Ovary (tissue), 9 donors: Measurements from ENCODE around the gene PRRC2A. TPM values are rescaled to one million over a fixed set of nuclear protein-coding genes. Genes with fewer than 3 reads are reported as not detected.

Source experiments
- DNase-seq, 5 donors: peaks; one replicate each; pipeline ENCODE4 v3.0.0-alpha.2; 2019 to 2020
- H3K27ac ChIP-seq, 2 donors: fragments of 200-600 bp; one replicate each; pipeline versions ENCODE4 v1.5.1 to v1.8.0; 2019 to 2022
- H3K27me3 ChIP-seq: fragments of 200-600 bp; one replicate; pipeline ENCODE4 v1.8.0; 2022
- H3K36me3 ChIP-seq: fragments of 200-600 bp; sonication (generic); one replicate; pipeline ENCODE4 v1.5.1; 2019
- H3K4me1 ChIP-seq: one replicate; pipeline ENCODE4 v1.8.1; 2013; ENCODE audit warnings: mild to moderate bottlenecking, moderate library complexity; ENCODE audit not compliant: insufficient read depth
- H3K4me3 ChIP-seq: fragments of 200-600 bp; sonication (generic); one replicate; pipeline ENCODE4 v1.5.1; 2017
- H3K9me3 ChIP-seq, 2 donors: fragments of 200-600 bp in 1 of 2; sonication (generic) in 1 of 2; one replicate each; pipeline versions ENCODE4 v1.5.1 to v1.8.1; 2013 to 2019; ENCODE audit warnings: mild to moderate bottlenecking in 1 of 2, moderate library complexity in 1 of 2
- CTCF ChIP-seq, 3 donors: fragments of 450-650 bp in 2 of 3; fragments of 200-600 bp in 1 of 3; IDR thresholded peaks; one replicate each; pipeline versions ENCODE4 v1.5.1 to v1.8.0; 2016 to 2022; ENCODE audit warnings: antibody characterized with exemption in 3 of 3, mild to moderate bottlenecking in 1 of 3
- EP300 ChIP-seq: sonication (generic); formaldehyde crosslinking; IDR thresholded peaks from one replicate; pipeline ENCODE4 v1.6.1; 2017; ENCODE audit warnings: antibody characterized with exemption
- POLR2A ChIP-seq: fragments of 450-650 bp; IDR thresholded peaks from one replicate; pipeline ENCODE4 v1.6.1; 2017; ENCODE audit warnings: antibody characterized with exemption, mild to moderate bottlenecking, moderate library complexity
- WGBS, 3 donors: extraction: QIAGEN DNeasy Blood & Tissue Kit in 1 of 3; methylation state at CpG; one replicate each; pipeline versions ENCODE4 v1.1.5 to v1.1.7; 2013 to 2017; 5-methylcytosine and 5-hydroxymethylcytosine counted together
- intact Hi-C, 4 donors: fragments of 100-400 bp; cut with DNase I; formaldehyde crosslinking; loops; one replicate each; pipeline versions ENCODE4 v1.11.0 to v1.15.1; 2022 to 2023
- polyA plus RNA-seq, 2 donors: library from polyadenylated mRNA; stranded (reverse); fragments of 200-250 nt in 1 of 2; fragments of 350-450 nt in 1 of 2; fragmentation: Illumina TruSeq in 1 of 2; extraction: RNeasy Lipid Tissue Mini Kit (QIAGEN cat#74804) in 1 of 2; gene quantifications; one replicate each; pipeline ENCODE4 v1.2.3, GENCODE V29; 2013 to 2014
- total RNA-seq, 7 donors: library from RNA; depleted of rRNA in 2 of 7; stranded (reverse); fragments of >200 nt in 2 of 7; fragmentation: NEBNext Ultra II Directional in 3 of 7; extraction: Animal tissue kit (Norgen Biotek cat#: 25700) in 3 of 7; gene quantifications; one replicate each; pipeline versions ENCODE4 v1.1.0 to v1.2.4, GENCODE V29; 2016 to 2023
- donor health status: DM: no; HTN: no; CAD: no; lungs with moderate emphysema.
- donor health status: DM: no; HTN: no; CAD: no.
- donor health status: Bipolar disorder and iron deficiency.
- donor health status: DM: yes; HTN: yes; CAD: no.
- donor health status: DM: no; HTN: no; CAD: no.
- donor health status: DM: yes; HTN: yes; CAD: no.

Gene PRRC2A
- total and polyA plus RNA-seq, 9 donors, result 48.5 to 222 (median 179) TPM

DNA sequence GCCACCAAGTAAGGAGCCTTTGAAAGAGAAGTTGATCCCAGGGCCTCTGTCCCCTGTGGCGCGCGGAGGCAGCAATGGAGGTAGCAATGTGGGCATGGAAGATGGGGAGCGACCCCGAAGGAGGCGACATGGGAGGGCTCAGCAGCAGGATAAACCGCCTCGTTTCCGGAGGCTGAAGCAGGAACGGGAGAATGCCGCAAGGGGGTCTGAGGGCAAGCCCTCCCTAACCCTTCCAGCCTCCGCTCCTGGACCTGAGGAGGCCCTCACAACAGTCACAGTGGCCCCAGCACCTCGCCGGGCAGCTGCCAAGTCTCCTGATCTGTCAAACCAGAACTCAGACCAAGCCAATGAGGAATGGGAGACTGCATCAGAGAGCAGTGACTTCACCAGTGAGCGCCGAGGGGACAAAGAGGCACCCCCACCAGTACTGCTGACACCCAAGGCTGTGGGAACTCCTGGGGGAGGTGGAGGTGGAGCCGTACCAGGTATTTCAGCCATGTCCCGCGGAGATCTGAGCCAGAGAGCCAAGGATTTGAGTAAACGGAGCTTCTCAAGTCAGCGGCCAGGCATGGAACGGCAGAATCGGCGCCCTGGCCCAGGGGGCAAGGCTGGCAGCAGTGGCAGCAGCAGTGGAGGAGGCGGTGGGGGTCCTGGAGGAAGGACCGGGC lies 11.9 kb downstream of the PRRC2A start:
- no peak for DNase-seq
- H3K27ac ChIP-seq, result no peak overlapping the region
- H3K4me3 ChIP-seq, result no peak overlapping the region
- H3K27me3 ChIP-seq, result no peaks in the 10 kb centered on the region
- no peaks in the 10 kb centered on the region for H3K9me3 ChIP-seq
- H3K4me1 ChIP-seq, result no peaks in the 10 kb centered on the region
- TF ChIP-seq POLR2A (no peak), CTCF (IDR thresholded peaks at IDR 0.05) (no peak), EP300 (no peak)
- peaks cover 3% of the 10 kb centered on the region for H3K36me3 ChIP-seq
- intact Hi-C loops, result no loop called here
- WGBS, 3 donors, result 79 to 83% (median 80%) methylated on average over 26 of the region's 26 CpGs

DNA sequence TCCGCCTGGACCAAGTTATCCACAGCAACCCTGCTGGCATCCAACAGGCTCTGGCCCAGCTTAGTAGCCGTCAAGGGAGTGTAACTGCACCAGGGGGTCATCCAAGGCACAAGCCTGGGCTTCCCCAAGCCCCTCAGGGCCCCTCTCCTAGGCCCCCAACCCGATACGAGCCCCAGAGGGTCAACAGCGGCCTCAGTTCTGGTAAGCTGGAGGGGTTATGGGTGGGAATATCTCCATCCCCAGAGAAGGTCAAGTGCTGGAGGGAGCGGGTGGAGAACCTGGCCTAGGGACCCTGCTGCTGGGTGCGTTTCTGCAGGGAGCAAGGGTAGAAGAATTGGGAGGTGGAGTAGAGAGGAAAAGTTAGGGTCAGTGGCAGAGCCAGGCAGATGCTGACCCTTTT lies 12.9 kb downstream of the PRRC2A start:
- peaks cover 3% of the 10 kb centered on the region for H3K36me3 ChIP-seq
- H3K27me3 ChIP-seq, result no peaks in the 10 kb centered on the region
- 78 to 81% (median 79%) methylated on average over 7 of the region's 7 CpGs for whole genome bisulfite sequencing, 3 donors
- intact Hi-C loops, result no loop called here
- DNase-seq, result no peak
- TF ChIP-seq CTCF (IDR thresholded peaks at IDR 0.05), result no peak
- TF ChIP-seq EP300, result no peak
- no peak for TF ChIP-seq POLR2A
- no peaks in the 10 kb centered on the region for H3K9me3 ChIP-seq
- H3K4me1 ChIP-seq, result no peaks in the 10 kb centered on the region
- no peak overlapping the region for H3K27ac ChIP-seq
- no peak overlapping the region for H3K4me3 ChIP-seq

DNA sequence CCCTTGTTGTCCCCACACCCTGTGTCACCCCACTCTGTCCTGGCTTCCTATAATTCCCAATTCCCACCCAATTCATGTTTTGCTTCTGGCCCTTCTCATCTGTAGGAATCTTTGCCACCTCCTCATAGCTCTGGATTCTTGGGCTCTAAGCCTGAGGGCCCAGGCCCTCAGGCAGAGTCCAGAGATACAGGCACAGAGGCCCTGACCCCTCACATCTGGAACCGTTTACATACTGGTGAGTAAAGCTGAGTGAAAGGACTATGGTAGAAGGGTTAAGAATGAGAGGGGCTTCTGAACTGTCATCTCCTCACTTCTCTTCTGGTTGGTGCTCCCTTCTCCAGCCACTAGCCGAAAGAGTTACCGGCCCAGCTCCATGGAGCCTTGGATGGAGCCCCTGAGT lies 13.6 kb downstream of the PRRC2A start:
- 76 to 87% (median 83%) methylated on average over 3 of the region's 3 CpGs for WGBS, 3 donors
- H3K4me1 ChIP-seq, result no peaks in the 10 kb centered on the region
- H3K4me3 ChIP-seq, result no peak overlapping the region
- peaks cover 3% of the 10 kb centered on the region for H3K36me3 ChIP-seq
- TF ChIP-seq POLR2A (no peak), EP300 (no peak), CTCF (IDR thresholded peaks at IDR 0.05) (no peak)
- DNase-seq, result no peak
- no peaks in the 10 kb centered on the region for H3K9me3 ChIP-seq
- intact Hi-C loops, result no loop called here
- no peaks in the 10 kb centered on the region for H3K27me3 ChIP-seq
- no peak overlapping the region for H3K27ac ChIP-seq

- TF ChIP-seq EP300, result no peak
- no peak for TF ChIP-seq POLR2A
- no peak for TF ChIP-seq CTCF (IDR thresholded peaks at IDR 0.05)
- WGBS, 3 donors, result 68 to 73% (median 70%) methylated on average over 11 of the region's 11 CpGs
- H3K36me3 ChIP-seq, result peaks cover 3% of the 10 kb centered on the region
- no peaks in the 10 kb centered on the region for H3K4me1 ChIP-seq
- intact Hi-C loops, result no loop called here
- H3K9me3 ChIP-seq, result no peaks in the 10 kb centered on the region
- no peak overlapping the region for H3K4me3 ChIP-seq
- H3K27ac ChIP-seq, result no peak overlapping the region
- no peak for DNase-seq
- no peaks in the 10 kb centered on the region for H3K27me3 ChIP-seq
Observed at GRCh38 chr6:31634969-31635575, 14.6 kb downstream of the PRRC2A start.
